ENCODE results near the gene PCLO. TPM values are rescaled to one million over a fixed set of nuclear protein-coding genes. Genes with fewer than 3 reads are reported as not detected.
A peak's percentile ranks its signal among the peaks of the same experiment; 100 is the strongest.

Gene PCLO
- total RNA-seq, 1 donor, result 0.36 TPM

- no peak for TF ChIP-seq CTCF (IDR thresholded peaks at IDR 0.05; ENCODE audit: extremely low read depth, low read depth, low read length)
- no peaks in the 10 kb centered on the region for H3K4me1 ChIP-seq (ENCODE audit: insufficient read depth, low read length)
- H3K79me2 ChIP-seq (ENCODE audit: insufficient read depth, low read length), result no peaks in the 10 kb centered on the region
- no peak overlapping the region for H3K4me3 ChIP-seq (ENCODE audit: insufficient read depth, low read length)
- H2AFZ ChIP-seq (ENCODE audit: low read length), result peak overlapping the region; percentile 76
- peak overlapping the region; percentile 52 for H3K4me2 ChIP-seq (ENCODE audit: insufficient read depth, low read length)
- peaks cover 2% of the 10 kb centered on the region for H3K9me3 ChIP-seq (ENCODE audit: low read depth, low read length)
- no peaks in the 10 kb centered on the region for H3K36me3 ChIP-seq (ENCODE audit: insufficient read depth, low read length)
- DNase-seq (ENCODE audit: insufficient read length, low spot score, missing footprints), result no peak
- no peaks in the 10 kb centered on the region for H4K20me1 ChIP-seq (ENCODE audit: insufficient read depth, low read length)
- H3K27ac ChIP-seq (ENCODE audit: low read depth, low read length), result no peak overlapping the region
- no peaks in the 10 kb centered on the region for H3K27me3 ChIP-seq (ENCODE audit: insufficient read depth, low read length)
Measured at GRCh38 chr7:82840061-82840460, 322.6 kb downstream of the PCLO start.

GRCh38 chr7:82839555-82839954 is 323.1 kb downstream of the PCLO start:
- Histone ChIP-seq H3K4me3 (ENCODE audit: insufficient read depth, low read length) (no peak overlapping the region), H3K79me2 (ENCODE audit: insufficient read depth, low read length) (no peaks in the 10 kb centered on the region), H3K36me3 (ENCODE audit: insufficient read depth, low read length) (no peaks in the 10 kb centered on the region), H3K9me3 (ENCODE audit: low read depth, low read length) (peaks cover 2% of the 10 kb centered on the region), H3K4me1 (ENCODE audit: insufficient read depth, low read length) (no peaks in the 10 kb centered on the region), H3K4me2 (ENCODE audit: insufficient read depth, low read length) (peak overlapping the region; percentile 52), H2AFZ (ENCODE audit: low read length) (peak overlapping the region; percentile 48), H3K27ac (ENCODE audit: low read depth, low read length) (no peak overlapping the region), H4K20me1 (ENCODE audit: insufficient read depth, low read length) (no peaks in the 10 kb centered on the region), H3K27me3 (ENCODE audit: insufficient read depth, low read length) (no peaks in the 10 kb centered on the region)
- no peak for DNase-seq (ENCODE audit: insufficient read length, low spot score, missing footprints)
- no peak for TF ChIP-seq CTCF (IDR thresholded peaks at IDR 0.05; ENCODE audit: extremely low read depth, low read depth, low read length)

- no peak for DNase-seq (ENCODE audit: insufficient read length, low spot score, missing footprints)
- TF ChIP-seq CTCF (IDR thresholded peaks at IDR 0.05; ENCODE audit: extremely low read depth, low read depth, low read length), result no peak
- Histone ChIP-seq H3K79me2 (ENCODE audit: insufficient read depth, low read length) (no peaks in the 10 kb centered on the region), H3K9me3 (ENCODE audit: low read depth, low read length) (peaks cover 2% of the 10 kb centered on the region), H3K27me3 (ENCODE audit: insufficient read depth, low read length) (no peaks in the 10 kb centered on the region), H3K4me1 (ENCODE audit: insufficient read depth, low read length) (no peaks in the 10 kb centered on the region), H3K36me3 (ENCODE audit: insufficient read depth, low read length) (no peaks in the 10 kb centered on the region), H3K4me3 (ENCODE audit: insufficient read depth, low read length) (no peak overlapping the region), H2AFZ (ENCODE audit: low read length) (no peak overlapping the region), H3K4me2 (ENCODE audit: insufficient read depth, low read length) (peak overlapping the region; percentile 52), H3K27ac (ENCODE audit: low read depth, low read length) (no peak overlapping the region), H4K20me1 (ENCODE audit: insufficient read depth, low read length) (no peaks in the 10 kb centered on the region)
Measured at GRCh38 chr7:82839063-82839462, 323.6 kb downstream of the PCLO start.

DNA sequence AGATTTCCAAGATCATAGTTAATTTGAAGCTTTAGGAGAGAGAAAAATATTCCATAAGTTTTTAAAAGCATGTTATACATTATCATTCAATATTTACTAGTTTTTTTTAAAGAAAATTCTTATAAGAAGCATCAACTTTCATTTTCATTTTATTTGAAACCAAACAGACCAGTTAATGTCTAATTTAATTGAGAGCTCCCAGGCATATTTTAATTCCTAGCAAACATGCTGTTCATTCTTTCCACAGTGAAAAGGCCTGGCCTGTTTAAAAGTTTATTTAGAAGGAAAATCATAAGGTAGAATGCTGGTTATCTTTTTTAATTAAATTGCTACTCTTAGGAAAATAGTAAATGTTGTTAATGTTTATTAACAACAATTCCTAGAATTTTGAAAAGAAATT is 324.4 kb downstream of the PCLO start:
- no peak for TF ChIP-seq CTCF (IDR thresholded peaks at IDR 0.05; ENCODE audit: extremely low read depth, low read depth, low read length)
- Histone ChIP-seq H3K4me3 (ENCODE audit: insufficient read depth, low read length) (no peak overlapping the region), H3K4me1 (ENCODE audit: insufficient read depth, low read length) (no peaks in the 10 kb centered on the region), H2AFZ (ENCODE audit: low read length) (no peak overlapping the region), H3K79me2 (ENCODE audit: insufficient read depth, low read length) (no peaks in the 10 kb centered on the region), H3K36me3 (ENCODE audit: insufficient read depth, low read length) (no peaks in the 10 kb centered on the region), H4K20me1 (ENCODE audit: insufficient read depth, low read length) (no peaks in the 10 kb centered on the region), H3K4me2 (ENCODE audit: insufficient read depth, low read length) (no peak overlapping the region), H3K9me3 (ENCODE audit: low read depth, low read length) (peaks cover 2% of the 10 kb centered on the region), H3K27me3 (ENCODE audit: insufficient read depth, low read length) (no peaks in the 10 kb centered on the region), H3K27ac (ENCODE audit: low read depth, low read length) (no peak overlapping the region)
- no peak for DNase-seq (ENCODE audit: insufficient read length, low spot score, missing footprints)

All from osteoblast (primary cell).